Neutrophil (primary cell): ENCODE data around the gene UST.

Experiments used
- H3K27ac ChIP-seq: fragments of 200-600 bp; sonication (generic); 2 replicates; pipeline ENCODE4 v1.5.1; 2016; ENCODE audit warnings: mild to moderate bottlenecking, moderate library complexity
- H3K27me3 ChIP-seq: fragments of 200-600 bp; sonication (generic); 2 replicates; pipeline ENCODE4 v1.6.0; 2016; ENCODE audit warnings: mild to moderate bottlenecking
- H3K36me3 ChIP-seq: fragments of 200-600 bp; sonication (generic); 2 replicates; pipeline ENCODE4 v1.5.1; 2017
- H3K4me1 ChIP-seq, 2 experiments: fragments of 200-600 bp in 1 of 2; sonication (generic) in 1 of 2; 1 replicate in 1 of 2; 2 replicates in 1 of 2; pipeline versions ENCODE4 v1.5.1 to v1.6.1; 2013 to 2016; ENCODE audit warnings: low read depth in 1 of 2, low read length in 1 of 2, mild to moderate bottlenecking in 1 of 2, moderate library complexity in 1 of 2; ENCODE audit not compliant: control insufficient read depth in 1 of 2, insufficient read depth in 1 of 2
- H3K4me3 ChIP-seq, 2 experiments: fragments of 200-600 bp in 1 of 2; sonication (generic) in 1 of 2; 1 replicate in 1 of 2; 2 replicates in 1 of 2; pipeline ENCODE4 v1.5.1; 2013 to 2016; ENCODE audit warnings: low read depth in 1 of 2, low read length in 1 of 2, mild to moderate bottlenecking in 1 of 2, moderate library complexity in 1 of 2
- H3K9me3 ChIP-seq: fragments of 200-600 bp; sonication (generic); 2 replicates; pipeline ENCODE4 v1.5.1; 2016
- CTCF ChIP-seq: fragments of 200-600 bp; sonication (generic); IDR thresholded peaks from 2 replicates; pipeline ENCODE4 v1.5.1; 2016; ENCODE audit warnings: antibody characterized with exemption

Gene UST

GRCh38 chr6:149060300-149060984 lies 313.6 kb downstream of the UST start:
- Histone ChIP-seq H3K4me1 (peaks cover 0 to 8% of the 10 kb centered on the region in 2 experiments), H3K27ac (no peak overlapping the region), H3K27me3 (peaks cover 46% of the 10 kb centered on the region), H3K4me3 (peak overlapping the region in 1 of 2 experiments; percentile 10), H3K36me3 (no peaks in the 10 kb centered on the region), H3K9me3 (no peaks in the 10 kb centered on the region)
- TF ChIP-seq CTCF = no peak

- Histone ChIP-seq H3K36me3 (no peaks in the 10 kb centered on the region), H3K4me1 (peaks cover 0 to 8% of the 10 kb centered on the region in 2 experiments), H3K4me3 (no peak overlapping the region), H3K27me3 (peaks cover 46% of the 10 kb centered on the region), H3K9me3 (no peaks in the 10 kb centered on the region), H3K27ac (no peak overlapping the region)
- no peak for TF ChIP-seq CTCF
Measured at GRCh38 chr6:149060985-149061760, 314.3 kb downstream of the UST start.

GRCh38 chr6:149061930-149062329 lies 315.1 kb downstream of the UST start:
- Histone ChIP-seq H3K9me3 (no peaks in the 10 kb centered on the region), H3K36me3 (no peaks in the 10 kb centered on the region), H3K27ac (no peak overlapping the region), H3K4me3 (no peak overlapping the region), H3K27me3 (peaks cover 46% of the 10 kb centered on the region), H3K4me1 (peaks cover 0 to 8% of the 10 kb centered on the region in 2 experiments)
- TF ChIP-seq CTCF = no peak

GRCh38 chr6:149062653-149063348 lies 316.0 kb downstream of the UST start:
- Histone ChIP-seq H3K9me3 (no peaks in the 10 kb centered on the region), H3K27me3 (peaks cover 46% of the 10 kb centered on the region), H3K36me3 (no peaks in the 10 kb centered on the region), H3K4me1 (peaks cover 0 to 8% of the 10 kb centered on the region in 2 experiments), H3K27ac (no peak overlapping the region), H3K4me3 (no peak overlapping the region)
- no peak for TF ChIP-seq CTCF

- Histone ChIP-seq H3K4me3 (no peak overlapping the region), H3K4me1 (peaks cover 0 to 8% of the 10 kb centered on the region in 2 experiments), H3K27me3 (peaks cover 46% of the 10 kb centered on the region), H3K9me3 (no peaks in the 10 kb centered on the region), H3K36me3 (no peaks in the 10 kb centered on the region), H3K27ac (no peak overlapping the region)
- TF ChIP-seq CTCF = no peak
Measured at GRCh38 chr6:149063468-149063867, 316.6 kb downstream of the UST start.
